Erythroblast (primary cell): Measurements from ENCODE around the gene SYDE1.

ENCODE experiments used
- GATA1 ChIP-seq: IDR thresholded peaks from 2 replicates; pipeline ENCODE4 v1.6.1; 2011; ENCODE audit warnings: low read depth, mild to moderate bottlenecking, control low read depth, low read length, moderate library complexity
- POLR2A ChIP-seq: IDR thresholded peaks from 2 replicates; pipeline ENCODE4 v1.6.1; 2011; ENCODE audit warnings: mild to moderate bottlenecking, low read length

GRCh38 chr19:15062036-15062435, 45.2 kb upstream of the SYDE1 start:
- TF ChIP-seq POLR2A (no peak), GATA1 (no peak)
